DOHH2 (cell line): ENCODE data around the gene SIGLEC9.

Experiments used
- H3F3A ChIP-seq: fragments of 200-600 bp; sonication (generic), shearing (Covaris generic); 2 replicates; pipeline ENCODE4 v1.6.0; 2016; ENCODE audit warnings: antibody characterized with exemption, mild to moderate bottlenecking; ENCODE audit not compliant: control insufficient read depth, insufficient read depth
- H3K27ac ChIP-seq: fragments of 200-600 bp; sonication (generic); 2 replicates; pipeline ENCODE4 v1.5.1; 2014; ENCODE audit warnings: low read depth, mild to moderate bottlenecking, low read length, moderate library complexity
- H3K27me3 ChIP-seq: fragments of 200-600 bp; sonication (generic); 2 replicates; pipeline ENCODE4 v1.6.1; 2014; ENCODE audit warnings: mild to moderate bottlenecking, low read length, mixed read lengths; ENCODE audit not compliant: control insufficient read depth
- H3K36me3 ChIP-seq: fragments of 200-600 bp; sonication (generic); 2 replicates; pipeline ENCODE4 v1.6.1; 2014; ENCODE audit warnings: mild to moderate bottlenecking, low read length, moderate library complexity, mixed read lengths; ENCODE audit not compliant: control insufficient read depth
- H3K4me1 ChIP-seq: fragments of 200-600 bp; sonication (generic); 2 replicates; pipeline ENCODE4 v1.6.1; 2014; ENCODE audit warnings: mild to moderate bottlenecking, low read length, mixed read lengths; ENCODE audit not compliant: control insufficient read depth
- H3K4me2 ChIP-seq: fragments of 200-600 bp; sonication (generic); 2 replicates; pipeline ENCODE4 v1.6.0; 2014; ENCODE audit warnings: mild to moderate bottlenecking, low read length, moderate library complexity
- H3K4me3 ChIP-seq: fragments of 200-600 bp; sonication (generic); 2 replicates; pipeline ENCODE4 v1.5.1; 2014; ENCODE audit warnings: mild to moderate bottlenecking, low read length, mixed read lengths
- H3K79me2 ChIP-seq: fragments of 200-600 bp; sonication (generic); 2 replicates; pipeline ENCODE4 v1.6.1; 2014; ENCODE audit warnings: mild to moderate bottlenecking, low read length, mixed read lengths; ENCODE audit not compliant: control insufficient read depth
- H3K9me2 ChIP-seq: fragments of 200-600 bp; sonication (generic); replicated peaks from 2 replicates; pipeline ENCODE4 v1.6.1; 2014; ENCODE audit warnings: mild to moderate bottlenecking, low read length, mixed read lengths; ENCODE audit not compliant: control insufficient read depth
- H3K9me3 ChIP-seq: fragments of 200-600 bp; sonication (generic); 2 replicates; pipeline ENCODE4 v1.6.1; 2014; ENCODE audit warnings: antibody characterized with exemption, low read length, mixed read lengths; ENCODE audit not compliant: control insufficient read depth, insufficient read depth
- H4K20me1 ChIP-seq: fragments of 200-600 bp; sonication (generic); 2 replicates; pipeline ENCODE4 v1.6.0; 2014; ENCODE audit warnings: low read depth, mild to moderate bottlenecking, antibody characterized with exemption, low read length, moderate library complexity; ENCODE audit not compliant: control insufficient read depth, insufficient read depth
- EZH2phosphoT487 ChIP-seq: fragments of 200-600 bp; sonication (generic); IDR thresholded peaks from 2 replicates; pipeline ENCODE4 v1.6.1; 2017; ENCODE audit warnings: borderline replicate concordance, mild to moderate bottlenecking, antibody characterized with exemption, low read length, moderate library complexity, mixed read lengths
- TF ChIP-seq, protein P1 (sequence below): fragments of 200-600 bp; sonication (generic); IDR thresholded peaks from one replicate; pipeline ENCODE4 v1.5.1; 2014; ENCODE audit warnings: antibody characterized with exemption, mild to moderate bottlenecking, low read depth, low read length; ENCODE audit not compliant: poor library complexity, severe bottlenecking

Gene SIGLEC9

DNA sequence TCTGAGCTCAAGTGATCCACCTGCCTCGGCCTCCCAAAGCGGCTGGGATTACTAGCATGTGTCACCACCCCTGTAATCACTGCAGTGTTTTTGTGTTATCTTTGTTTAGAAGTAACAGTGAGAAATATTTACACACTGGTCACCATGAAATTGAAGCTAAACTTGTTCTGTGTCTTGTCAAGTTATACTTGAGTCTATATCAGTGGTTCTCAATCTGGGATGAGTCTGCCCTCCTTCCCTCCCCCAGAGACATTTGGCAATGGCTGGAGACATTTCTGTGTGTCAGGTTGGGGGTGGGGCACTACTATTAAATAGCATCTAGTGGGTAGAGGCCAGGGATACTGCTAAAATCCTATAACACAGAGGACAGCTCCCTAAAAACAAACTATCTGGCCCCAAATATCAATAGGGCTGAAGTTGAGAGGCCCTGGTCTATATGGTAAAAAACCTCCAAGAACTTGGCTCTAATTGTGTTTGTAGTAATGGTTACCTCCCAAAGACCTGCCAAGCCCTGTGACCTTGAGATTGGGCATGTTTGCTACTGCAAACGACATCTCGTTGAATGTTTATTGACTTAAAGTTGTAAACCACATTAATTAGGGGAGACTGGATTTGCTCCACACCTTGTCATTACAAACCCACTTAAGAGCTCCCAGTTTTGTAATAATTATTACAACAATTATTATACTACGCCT lies 23.4 kb upstream of the SIGLEC9 start:
- Histone ChIP-seq H3K9me3 (no peaks in the 10 kb centered on the region), H3K36me3 (peaks cover 49% of the 10 kb centered on the region), H3K4me1 (peaks cover 6% of the 10 kb centered on the region), H4K20me1 (no peaks in the 10 kb centered on the region), H3K27me3 (no peaks in the 10 kb centered on the region), H3K4me3 (no peak overlapping the region), H3K4me2 (no peak overlapping the region), H3K9me2 (no peaks in the 10 kb centered on the region), H3F3A (no peaks in the 10 kb centered on the region), H3K79me2 (peaks cover 30% of the 10 kb centered on the region), H3K27ac (no peak overlapping the region)
- TF ChIP-seq, protein P1, sequence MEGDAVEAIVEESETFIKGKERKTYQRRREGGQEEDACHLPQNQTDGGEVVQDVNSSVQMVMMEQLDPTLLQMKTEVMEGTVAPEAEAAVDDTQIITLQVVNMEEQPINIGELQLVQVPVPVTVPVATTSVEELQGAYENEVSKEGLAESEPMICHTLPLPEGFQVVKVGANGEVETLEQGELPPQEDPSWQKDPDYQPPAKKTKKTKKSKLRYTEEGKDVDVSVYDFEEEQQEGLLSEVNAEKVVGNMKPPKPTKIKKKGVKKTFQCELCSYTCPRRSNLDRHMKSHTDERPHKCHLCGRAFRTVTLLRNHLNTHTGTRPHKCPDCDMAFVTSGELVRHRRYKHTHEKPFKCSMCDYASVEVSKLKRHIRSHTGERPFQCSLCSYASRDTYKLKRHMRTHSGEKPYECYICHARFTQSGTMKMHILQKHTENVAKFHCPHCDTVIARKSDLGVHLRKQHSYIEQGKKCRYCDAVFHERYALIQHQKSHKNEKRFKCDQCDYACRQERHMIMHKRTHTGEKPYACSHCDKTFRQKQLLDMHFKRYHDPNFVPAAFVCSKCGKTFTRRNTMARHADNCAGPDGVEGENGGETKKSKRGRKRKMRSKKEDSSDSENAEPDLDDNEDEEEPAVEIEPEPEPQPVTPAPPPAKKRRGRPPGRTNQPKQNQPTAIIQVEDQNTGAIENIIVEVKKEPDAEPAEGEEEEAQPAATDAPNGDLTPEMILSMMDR: no peak
- no peak for TF ChIP-seq EZH2phosphoT487

DNA sequence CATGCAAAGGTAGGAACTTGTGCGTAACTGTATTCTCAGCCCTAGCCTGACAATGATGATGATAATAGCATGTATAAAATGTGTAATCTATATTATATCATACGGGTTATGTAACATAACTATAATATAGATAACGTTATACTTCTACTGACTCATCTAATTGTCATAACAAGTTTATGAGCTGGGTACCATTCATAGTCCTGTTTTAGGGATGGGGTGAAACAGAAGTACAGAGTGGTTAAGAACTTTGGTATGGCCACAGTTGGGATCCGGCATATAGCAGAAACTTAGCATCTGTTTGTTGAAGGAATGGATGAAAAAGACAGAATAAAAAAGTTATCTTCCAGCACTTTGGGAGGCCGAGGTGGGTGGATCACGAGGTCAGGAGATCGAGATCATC lies 21.7 kb upstream of the SIGLEC9 start:
- Histone ChIP-seq H3K9me2 (no peaks in the 10 kb centered on the region), H3F3A (no peaks in the 10 kb centered on the region), H3K9me3 (no peaks in the 10 kb centered on the region), H4K20me1 (no peaks in the 10 kb centered on the region), H3K27me3 (no peaks in the 10 kb centered on the region), H3K79me2 (peaks cover 45% of the 10 kb centered on the region), H3K27ac (no peak overlapping the region), H3K36me3 (peaks cover 52% of the 10 kb centered on the region), H3K4me3 (no peak overlapping the region), H3K4me2 (no peak overlapping the region), H3K4me1 (peaks cover 9% of the 10 kb centered on the region)
- TF ChIP-seq, protein P1: no peak
- TF ChIP-seq EZH2phosphoT487: no peak

DNA sequence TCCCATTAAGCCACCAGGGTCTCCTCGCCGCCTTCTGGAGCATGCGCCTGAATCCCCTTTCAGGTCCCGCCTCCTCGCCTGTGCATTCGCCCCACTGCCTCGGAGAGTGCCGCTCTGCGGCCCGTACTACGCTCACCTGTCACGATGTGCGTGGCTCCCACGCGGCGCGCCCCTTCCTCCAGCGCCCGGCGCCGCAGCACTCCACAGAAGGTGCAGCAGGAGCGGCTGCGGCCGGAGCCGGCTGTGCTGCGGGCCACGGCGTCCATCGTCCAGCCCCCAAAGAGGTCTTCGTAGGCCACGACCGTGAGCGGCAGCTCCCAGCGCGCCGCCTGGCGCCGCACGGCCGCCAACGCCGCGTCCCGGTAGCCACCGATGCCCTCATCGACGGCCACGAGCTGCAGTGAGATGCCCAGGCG lies 20.8 kb upstream of the SIGLEC9 start:
- Histone ChIP-seq H3K27ac (no peak overlapping the region), H3K4me3 (no peak overlapping the region), H3K27me3 (no peaks in the 10 kb centered on the region), H3K4me1 (peaks cover 14% of the 10 kb centered on the region), H3K9me3 (no peaks in the 10 kb centered on the region), H3K9me2 (no peaks in the 10 kb centered on the region), H3K36me3 (peaks cover 52% of the 10 kb centered on the region), H4K20me1 (no peaks in the 10 kb centered on the region), H3K4me2 (no peak overlapping the region), H3K79me2 (peaks cover 47% of the 10 kb centered on the region), H3F3A (no peaks in the 10 kb centered on the region)
- TF ChIP-seq, protein P1: no peak
- TF ChIP-seq EZH2phosphoT487: no peak
